ENCODE results near the gene CYB5R4.

GRCh38 chr6:83875843-83876242, 16.4 kb downstream of the CYB5R4 start:
- no peak for TF ChIP-seq POLR2A (IDR thresholded peaks at IDR 0.05; ENCODE audit: low read depth, low read length)
- no peak for TF ChIP-seq POLR2AphosphoS5 (IDR thresholded peaks at IDR 0.05; ENCODE audit: low read depth, low read length)

Measured in GM12892 (cell line).